ENCODE measurements around the gene RASIP1. TPM values are rescaled to one million over a fixed set of nuclear protein-coding genes. Genes with fewer than 3 reads are reported as not detected.
"Not testable (repeated sequence)": the region's sequence is repeated elsewhere in the genome, so short reads cannot be mapped to it uniquely, and the experiment has no call there.

The RASIP1 gene
- total RNA-seq, 2 donors from 2014 or later: 0.19 to 0.66 TPM

GRCh38 chr19:48720613-48721296 is 19.7 kb downstream of the RASIP1 start:
- peaks cover 8 to 13% of the 10 kb centered on the region in 2 donors for H3K36me3 Mint-ChIP-seq

GRCh38 chr19:48720251-48720612 is 20.2 kb downstream of the RASIP1 start:
- peaks cover 5 to 7% of the 10 kb centered on the region in 2 donors for H3K36me3 Mint-ChIP-seq
- H3K27ac Mint-ChIP-seq: peak overlapping the region; percentile 91 to 99
- ATAC-seq: no peak
- DNase-seq (ENCODE audit: low spot score in 2 of 2): no peak
- peaks cover 4 to 5% of the 10 kb centered on the region in 2 donors for H3K9me3 Mint-ChIP-seq

More at GRCh38 chr19:48720613-48721296, 19.7 kb downstream of the RASIP1 start:
- Mint-ChIP-seq H3K27ac (peak overlapping the region; percentile 91 to 99), H3K9me3 (peaks cover 8 to 9% of the 10 kb centered on the region in 2 donors)
- ATAC-seq (peak; percentile 97 to 99), DNase-seq (ENCODE audit: low spot score in 2 of 2) (peak; percentile 88 to 95)

- DNase-seq (ENCODE audit: low spot score in 2 of 2) (no peak), ATAC-seq (no peak)
- H3K27ac Mint-ChIP-seq: peak within 1 kb of the TSS; percentile 91 to 99
- no peaks in the 10 kb centered on the region for H3K9me3 Mint-ChIP-seq
- peaks cover 0 to under 1% of the 10 kb centered on the region in 2 donors for H3K36me3 Mint-ChIP-seq
Measured at GRCh38 chr19:48719263-48720171, 20.9 kb downstream of the RASIP1 start, which contains the start of gene MAMSTR. MAMSTR (minus strand) TSS chr19:48719725; CDS start chr19:48719031, 694 bp downstream.

- H3K9me3 Mint-ChIP-seq: no peaks in the 10 kb centered on the region
- no peaks in the 10 kb centered on the region for H3K36me3 Mint-ChIP-seq
- no peak for DNase-seq (ENCODE audit: low spot score in 2 of 2)
- no peak for ATAC-seq
- peak overlapping the region in 1 of 2 donors; percentile 54 for H3K27ac Mint-ChIP-seq
Measured at GRCh38 chr19:48718711-48719231, 21.6 kb downstream of the RASIP1 start.

GRCh38 chr19:48718106-48718505 is 22.3 kb downstream of the RASIP1 start:
- not testable (repeated sequence) for H3K9me3 Mint-ChIP-seq; ATAC-seq; DNase-seq (ENCODE audit: low spot score in 2 of 2); H3K27ac Mint-ChIP-seq; H3K36me3 Mint-ChIP-seq

- DNase-seq (ENCODE audit: low spot score in 2 of 2) (no peak), ATAC-seq (no peak)
- H3K9me3 Mint-ChIP-seq: no peaks in the 10 kb centered on the region
- no peak overlapping the region for H3K27ac Mint-ChIP-seq
- H3K36me3 Mint-ChIP-seq: peaks cover 0 to 9% of the 10 kb centered on the region in 2 donors
Measured at GRCh38 chr19:48716562-48717291, 23.7 kb downstream of the RASIP1 start.

GRCh38 chr19:48715681-48716171 is 24.7 kb downstream of the RASIP1 start:
- ATAC-seq (no peak), DNase-seq (ENCODE audit: low spot score in 2 of 2) (no peak)
- Mint-ChIP-seq H3K9me3 (no peaks in the 10 kb centered on the region), H3K27ac (peak overlapping the region in 1 of 2 donors; percentile 84), H3K36me3 (peaks cover 6 to 17% of the 10 kb centered on the region in 2 donors)

- Mint-ChIP-seq H3K27ac (peak overlapping the region; percentile 84 to 94), H3K9me3 (no peaks in the 10 kb centered on the region), H3K36me3 (peaks cover 6 to 19% of the 10 kb centered on the region in 2 donors)
- DNase-seq (ENCODE audit: low spot score in 2 of 2) (no peak), ATAC-seq (no peak)
Measured at GRCh38 chr19:48714759-48715675, 25.4 kb downstream of the RASIP1 start.

GRCh38 chr19:48713864-48714755 is 26.3 kb downstream of the RASIP1 start:
- peak; percentile 93 to 94 for ATAC-seq
- Mint-ChIP-seq H3K36me3 (peaks cover 6 to 19% of the 10 kb centered on the region in 2 donors), H3K27ac (peak overlapping the region; percentile 84 to 94), H3K9me3 (no peaks in the 10 kb centered on the region)
- peak; percentile 98 to 100 for DNase-seq (ENCODE audit: low spot score in 2 of 2)

- DNase-seq (ENCODE audit: low spot score in 2 of 2) (no peak), ATAC-seq (no peak)
- Mint-ChIP-seq H3K36me3 (peaks cover 6 to 19% of the 10 kb centered on the region in 2 donors), H3K27ac (peak overlapping the region; percentile 84 to 86), H3K9me3 (no peaks in the 10 kb centered on the region)
Measured at GRCh38 chr19:48713041-48713863, 27.2 kb downstream of the RASIP1 start.

GRCh38 chr19:48711106-48711662 is 29.2 kb downstream of the RASIP1 start:
- ATAC-seq: no peak
- H3K9me3 Mint-ChIP-seq: no peaks in the 10 kb centered on the region
- H3K36me3 Mint-ChIP-seq: peaks cover 6 to 19% of the 10 kb centered on the region in 2 donors
- no peak for DNase-seq (ENCODE audit: low spot score in 2 of 2)
- no peak overlapping the region for H3K27ac Mint-ChIP-seq

- peaks cover 10 to 19% of the 10 kb centered on the region in 2 donors for H3K36me3 Mint-ChIP-seq
- peak overlapping the region in 1 of 2 donors; percentile 71 for H3K27ac Mint-ChIP-seq
- no peaks in the 10 kb centered on the region for H3K9me3 Mint-ChIP-seq
- DNase-seq (ENCODE audit: low spot score in 2 of 2) (no peak), ATAC-seq (no peak)
Measured at GRCh38 chr19:48708471-48708870, 31.9 kb downstream of the RASIP1 start.

- Mint-ChIP-seq H3K27ac (no peak overlapping the region), H3K9me3 (no peaks in the 10 kb centered on the region), H3K36me3 (peaks cover 0 to 11% of the 10 kb centered on the region in 2 donors)
- DNase-seq (ENCODE audit: low spot score in 2 of 2): no peak
- ATAC-seq: no peak
Measured at GRCh38 chr19:48705431-48705830, 35.0 kb downstream of the RASIP1 start.

Data from activated naive CD4-positive, alpha-beta T cell treated with anti-CD3 and anti-CD28 coated beads, Interleukin-2, amount 50 U/mL, for 72 hours (primary cell).